T47D (cell line): ENCODE data around the gene HNRNPA0.

Experiments used
- DNase-seq, 2 experiments: peaks; one replicate each; pipeline versions ENCODE4 v3.0.0 to v3.0.0-alpha.2; 2011 to 2012; ENCODE audit warnings: low read depth in 1 of 2, low spot score in 1 of 2
- JUND ChIP-seq: IDR thresholded peaks from 2 replicates; pipeline ENCODE4 v1.6.1; 2012; ENCODE audit warnings: low read depth
- in situ Hi-C: cut with HindIII; loops from 2 replicates; pipeline ENCODE4 v1.10.0; 2016; ENCODE audit warnings: low sequenced_read_pairs, low pct_unique_long_range_greater_than_20kb

Gene HNRNPA0

DNA sequence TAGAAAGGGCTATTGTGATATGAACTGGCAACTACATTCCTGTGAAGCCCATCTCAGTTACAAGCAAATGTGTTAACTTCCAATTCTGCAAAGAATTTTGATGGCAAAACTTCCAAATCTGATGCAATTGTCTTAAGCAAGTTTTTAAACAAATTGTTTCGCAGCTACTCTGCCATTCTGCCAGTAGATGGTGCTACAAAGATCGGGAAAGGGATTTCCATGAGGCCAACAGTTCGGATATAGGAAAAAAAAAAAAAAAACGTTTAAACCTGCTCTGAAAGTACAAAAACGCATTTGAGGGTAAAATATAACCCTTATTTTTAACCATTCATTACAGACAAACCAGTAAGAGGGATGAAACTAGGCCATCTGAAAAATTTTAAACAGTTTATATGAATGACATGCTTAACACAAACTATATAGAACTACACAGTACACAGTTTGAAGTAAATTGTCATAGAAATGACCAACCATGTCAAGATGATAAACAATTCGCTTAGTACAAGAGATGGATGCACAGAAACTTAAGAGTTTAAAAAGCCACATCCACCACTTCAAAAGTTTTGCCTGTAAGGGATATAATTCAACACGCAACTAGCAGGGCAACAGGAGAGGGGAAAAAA lies 2.2 kb downstream of the HNRNPA0 start:
- DNase-seq: peak; percentile 45 to 76

DNA sequence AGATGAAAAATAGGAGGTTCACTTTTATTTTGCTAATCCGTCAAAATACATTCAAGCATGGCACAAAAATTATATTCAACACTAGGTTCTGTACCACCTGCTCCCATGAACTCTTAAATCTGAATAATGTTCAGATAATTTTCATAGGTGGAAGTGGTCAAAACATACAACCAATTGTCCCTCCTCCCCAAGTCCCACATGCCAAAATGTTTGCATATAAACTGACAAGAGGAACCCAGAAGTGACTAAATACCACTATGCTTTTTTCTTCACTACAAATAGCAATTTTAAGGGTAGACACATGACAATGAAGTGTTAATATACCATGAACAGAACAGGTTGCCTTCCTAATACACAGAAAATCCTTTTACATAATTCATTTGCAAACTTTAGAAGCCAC lies 3.7 kb downstream of the HNRNPA0 start:
- no peak for DNase-seq
- no peak for TF ChIP-seq JUND
- in situ Hi-C loops: no loop called here

More for the DNA sequence above, 2.2 kb downstream of the HNRNPA0 start:
- in situ Hi-C loops: no loop called here
- no peak for TF ChIP-seq JUND

DNA sequence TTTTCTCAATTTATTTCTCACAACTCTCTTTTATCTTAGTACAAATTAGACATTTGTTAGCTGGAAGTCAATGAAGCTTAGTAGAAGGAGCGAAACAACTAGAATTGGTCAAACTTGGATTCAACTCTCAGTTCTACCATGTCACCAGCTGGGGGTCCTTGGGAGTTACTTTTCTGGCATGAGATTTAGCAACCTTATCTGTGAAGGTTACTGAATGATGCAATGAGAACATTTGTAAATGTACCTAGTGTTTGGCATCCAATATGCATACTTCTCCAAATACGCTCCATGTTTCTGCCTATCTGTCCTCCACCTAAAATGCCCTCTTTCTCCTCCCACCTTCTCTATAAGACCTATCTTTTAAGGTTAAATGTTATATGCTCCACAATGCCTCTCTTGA lies 6.3 kb downstream of the HNRNPA0 start:
- no peak for DNase-seq
- no peak for TF ChIP-seq JUND
- in situ Hi-C loops: no loop called here

DNA sequence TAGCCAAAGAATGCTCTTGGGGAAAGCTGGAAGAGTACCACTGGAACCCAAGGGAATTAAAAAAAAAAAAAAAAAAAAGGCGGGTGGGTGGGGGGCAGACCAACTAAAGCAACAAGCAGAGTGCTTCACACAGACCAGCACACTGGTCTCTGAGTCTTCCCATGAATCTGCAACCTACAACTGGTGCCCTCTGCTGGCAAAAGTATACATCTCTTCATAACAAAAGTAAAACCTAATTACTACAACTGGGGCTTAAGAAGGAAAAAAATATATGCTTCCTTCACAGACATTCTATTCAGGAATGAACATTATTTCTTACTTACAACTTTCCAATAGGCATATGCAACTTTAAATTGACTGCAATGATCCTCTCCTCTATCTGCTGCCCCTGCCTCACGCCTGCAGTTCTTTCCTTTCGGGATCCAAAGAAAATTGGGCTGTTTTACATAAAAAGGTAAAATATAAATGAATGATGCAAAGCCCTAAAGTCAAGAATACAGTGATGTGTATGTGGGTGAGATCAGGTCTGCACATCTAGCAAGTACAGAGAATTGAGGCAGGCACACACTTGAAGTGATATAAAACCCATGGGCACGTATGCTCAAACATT lies 11.0 kb downstream of the HNRNPA0 start:
- DNase-seq: peak in 1 of 2 experiments; percentile 82
- in situ Hi-C loops: no loop called here
- no peak for TF ChIP-seq JUND

DNA sequence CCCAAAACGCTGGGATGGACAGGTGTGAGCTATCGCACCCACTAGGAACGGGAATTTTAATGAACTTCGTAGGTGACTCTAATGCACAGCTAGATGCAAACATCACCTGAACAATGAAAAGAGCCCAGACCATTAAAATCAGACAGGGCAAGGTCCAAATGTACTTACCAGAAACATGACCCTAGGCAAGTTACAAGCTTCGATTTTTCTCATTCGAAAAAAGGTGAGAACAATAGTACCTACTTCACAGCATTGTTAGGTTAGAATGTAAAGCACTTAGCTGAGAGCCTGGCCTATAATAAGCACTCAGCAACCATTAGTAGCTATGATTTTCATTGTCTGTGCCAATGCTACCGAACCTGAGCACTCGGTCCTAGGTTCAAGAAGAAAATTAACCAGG lies 12.4 kb downstream of the HNRNPA0 start:
- in situ Hi-C loops: no loop called here
- no peak for TF ChIP-seq JUND
- DNase-seq: no peak

DNA sequence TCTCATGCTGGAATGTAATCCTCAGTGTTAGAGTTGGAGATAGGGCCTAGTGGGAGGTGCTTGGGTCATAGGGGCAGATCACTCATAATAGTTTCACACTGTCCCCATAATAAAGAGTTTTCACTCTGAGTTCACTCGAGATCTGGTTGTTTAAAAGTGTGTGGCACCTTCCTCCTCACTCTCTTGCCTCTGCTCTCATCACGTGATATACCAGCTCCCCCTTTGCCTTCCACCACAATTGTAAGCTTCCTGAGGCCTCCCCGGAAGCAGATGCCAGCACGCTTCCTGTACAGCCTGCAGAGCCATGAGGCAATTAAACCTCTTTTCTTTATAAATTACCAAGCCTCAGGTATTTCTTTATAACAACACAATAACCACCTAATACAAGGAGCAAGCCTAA lies 14.4 kb downstream of the HNRNPA0 start:
- no peak for DNase-seq
- in situ Hi-C loops: no loop called here
- TF ChIP-seq JUND: no peak

DNA sequence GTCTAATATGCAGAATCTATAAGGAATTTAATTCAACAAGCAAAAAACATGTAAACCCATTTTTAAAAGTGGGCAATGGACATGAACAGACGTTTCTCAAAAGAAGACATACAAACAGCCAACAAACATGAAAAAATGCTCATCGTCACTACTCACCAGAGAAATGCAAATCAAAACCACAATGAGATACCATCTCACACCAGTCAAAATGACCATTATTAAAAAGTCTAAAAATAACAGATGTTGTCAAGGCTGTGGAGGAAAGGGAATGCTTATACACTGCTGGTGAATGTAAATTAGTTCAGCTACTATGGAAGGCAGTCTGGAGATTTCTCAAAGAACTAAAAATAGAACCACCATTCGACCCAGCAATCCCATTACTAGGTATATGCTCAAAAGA lies 15.2 kb downstream of the HNRNPA0 start:
- no peak for DNase-seq
- in situ Hi-C loops: no loop called here
- TF ChIP-seq JUND: no peak

DNA sequence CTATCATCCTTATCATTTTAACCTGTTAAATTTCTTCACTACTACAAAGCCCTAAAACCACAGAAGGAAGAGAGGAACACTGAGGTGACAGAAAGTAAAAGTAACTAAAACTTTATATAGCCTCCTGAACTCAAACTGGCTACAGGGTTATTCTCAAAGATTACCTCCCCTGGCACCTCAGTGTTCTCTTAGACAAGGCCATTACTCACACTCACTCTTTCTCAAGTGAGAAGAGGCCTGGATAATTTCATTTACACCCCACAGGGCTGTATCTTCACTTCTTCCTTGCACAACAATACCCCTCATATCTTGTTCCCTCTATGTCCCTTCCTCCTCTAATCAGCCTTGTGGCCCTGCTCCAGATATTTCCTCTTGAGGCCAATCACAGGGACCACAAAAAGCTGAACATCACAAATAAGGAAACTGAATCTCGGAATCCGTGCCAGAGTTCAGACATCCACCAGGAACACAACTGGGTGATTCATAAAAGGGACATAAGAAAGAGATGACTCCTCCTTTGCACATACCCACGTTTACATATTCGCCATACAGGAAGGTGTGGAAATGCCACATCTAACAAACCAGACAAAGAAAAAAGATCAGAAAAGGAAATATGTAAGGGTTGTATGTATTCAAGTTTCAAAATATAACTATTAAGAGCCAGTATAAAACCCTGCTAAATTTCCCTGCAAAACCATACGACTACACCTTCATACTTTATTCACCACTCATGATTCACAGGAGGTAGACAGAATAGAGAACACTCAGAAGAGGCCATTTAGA lies 16.6 kb downstream of the HNRNPA0 start:
- in situ Hi-C loops: no loop called here
- TF ChIP-seq JUND: no peak
- no peak for DNase-seq

DNA sequence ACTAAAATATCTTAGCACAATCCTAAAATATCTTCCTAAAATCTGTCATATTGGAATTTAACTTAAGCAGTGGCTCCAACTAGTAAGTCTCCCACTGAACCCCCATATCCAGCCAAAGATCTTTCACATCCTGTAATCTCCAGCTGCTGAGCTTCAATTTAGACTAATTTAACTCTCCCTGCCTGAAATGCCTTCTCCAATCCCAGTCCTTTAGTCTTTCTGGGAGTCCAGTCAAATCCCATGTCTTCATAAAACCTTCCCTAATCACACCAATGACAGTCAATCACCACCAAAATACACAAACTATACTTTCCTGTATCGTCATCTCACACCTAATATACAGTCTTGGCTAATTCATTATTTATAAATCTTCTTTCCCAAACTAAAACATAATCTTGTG lies 17.7 kb downstream of the HNRNPA0 start:
- in situ Hi-C loops: no loop called here
- DNase-seq: no peak
- no peak for TF ChIP-seq JUND

DNA sequence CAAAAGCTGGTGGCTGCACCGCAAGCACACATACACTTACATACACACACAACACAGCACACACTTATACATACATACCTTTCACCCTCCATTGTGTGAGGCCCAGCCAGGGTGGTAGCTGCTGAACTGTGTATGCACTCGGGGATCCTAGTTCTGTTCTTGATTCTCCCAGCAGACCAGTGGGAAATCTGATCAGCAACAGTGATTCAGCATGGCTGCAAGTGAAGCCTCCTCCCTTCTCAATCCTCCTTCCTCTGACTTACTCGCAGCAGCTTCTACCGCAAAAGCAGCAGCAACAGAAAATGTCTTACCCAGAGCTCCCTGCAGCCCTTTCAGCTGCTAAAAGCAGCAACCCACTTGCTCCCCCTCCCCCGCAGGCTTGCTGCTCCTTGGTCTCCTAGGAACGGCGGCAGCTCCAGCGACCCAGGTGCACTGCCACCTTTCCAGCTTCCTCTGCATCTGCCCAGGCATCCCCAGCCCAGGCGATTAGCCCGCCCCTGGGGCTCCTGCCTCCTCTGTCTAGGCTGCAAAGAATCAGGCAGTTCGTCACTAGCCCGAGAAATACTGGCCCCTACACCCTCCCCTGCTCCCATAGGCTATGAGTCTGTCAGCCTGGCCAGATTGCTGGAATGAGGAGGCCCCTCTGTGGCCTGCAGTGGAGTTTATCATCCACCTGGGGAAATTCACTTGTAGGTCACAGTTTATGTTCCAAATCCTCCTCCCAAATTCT lies 18.4 kb downstream of the HNRNPA0 start, which contains the start of gene KLHL3:
TSS of gene KLHL3 (minus strand) at position 535 of the 730 bp plus-strand sequence. CDS start at position 92, 443 bp downstream.
- no peak for TF ChIP-seq JUND
- peak in 1 of 2 experiments; percentile 37 for DNase-seq
- in situ Hi-C loops: no loop called here

DNA sequence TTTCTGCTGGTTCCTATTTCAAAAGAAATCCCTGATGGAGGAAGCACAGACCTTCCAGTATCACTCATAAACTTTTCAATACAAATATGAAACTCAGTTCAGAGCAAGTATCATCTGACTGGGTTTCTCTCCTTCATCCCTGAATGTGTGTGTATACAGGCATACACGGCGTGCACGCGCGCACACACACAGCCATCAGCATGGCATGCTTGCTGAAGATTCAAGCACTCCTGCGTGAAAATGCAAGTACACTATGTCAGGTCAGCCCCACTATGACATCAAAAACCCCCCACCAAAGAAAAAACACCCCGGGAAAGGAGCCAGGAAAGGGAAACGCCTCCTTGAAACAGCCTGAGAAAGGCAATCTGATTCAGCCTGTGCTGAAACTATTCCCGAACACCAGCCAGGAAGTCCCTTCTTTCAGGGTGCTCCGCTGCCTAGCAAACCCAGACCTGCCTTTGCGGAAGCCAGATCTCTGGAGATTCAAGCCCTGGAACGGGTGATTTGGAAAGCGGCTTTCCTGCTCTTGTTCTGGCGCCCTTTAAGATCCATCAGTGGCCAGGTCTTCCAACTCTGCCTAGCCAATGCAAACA lies 19.1 kb downstream of the HNRNPA0 start:
- in situ Hi-C loops: no loop called here
- DNase-seq: no peak
- no peak for TF ChIP-seq JUND

DNA sequence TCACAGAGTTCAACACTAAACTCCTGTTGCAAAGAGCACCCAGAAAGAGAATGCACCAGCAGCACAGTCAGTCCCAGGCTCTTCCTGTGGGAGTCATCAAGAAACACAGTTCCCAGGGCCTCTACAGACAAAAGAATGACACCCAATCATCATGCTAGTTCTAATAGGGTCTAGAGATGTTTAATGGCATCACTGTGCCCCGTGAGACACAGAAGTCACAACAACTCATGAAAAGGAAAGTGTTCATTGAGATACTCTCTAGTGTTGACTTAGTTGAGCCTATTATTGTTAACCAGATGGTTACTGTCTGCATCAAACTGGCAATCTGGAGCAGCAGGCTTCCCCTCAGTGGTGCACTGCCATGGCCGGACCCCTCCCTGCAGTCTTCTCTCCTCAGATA lies 19.8 kb downstream of the HNRNPA0 start:
- no peak for TF ChIP-seq JUND
- DNase-seq: no peak
- in situ Hi-C loops: no loop called here

DNA sequence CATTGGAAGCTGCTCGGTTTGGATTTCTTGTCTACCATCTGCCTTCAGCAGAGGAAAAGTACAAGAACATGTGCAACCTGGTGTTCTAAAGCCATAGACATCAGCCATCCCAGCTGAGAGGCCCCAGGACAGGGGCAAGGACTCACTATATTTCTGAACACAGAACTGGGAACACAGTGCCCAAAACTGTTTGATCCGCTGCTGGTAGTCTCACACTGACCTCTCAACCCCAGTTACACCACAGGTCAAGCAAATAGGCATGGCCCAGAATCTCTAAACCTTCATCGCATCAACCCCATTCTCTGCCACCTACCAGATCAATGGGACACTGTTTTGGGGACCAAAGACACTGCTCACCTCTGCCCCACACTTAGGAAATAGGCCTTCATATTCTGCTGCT lies 20.2 kb downstream of the HNRNPA0 start:
- no peak for DNase-seq
- in situ Hi-C loops: no loop called here
- TF ChIP-seq JUND: no peak
